Stimulated activated CD8-positive, alpha-beta memory T cell treated with anti-CD3 and anti-CD28 coated beads, Interleukin-4, amount 100 ng/mL, for 48 hours (primary cell): ENCODE measurements around the gene MESP1.

Experiments
- DNase-seq: peaks from one replicate; pipeline ENCODE4 v3.0.0-alpha.2; 2020

Gene MESP1

GRCh38 chr15:89780601-89781000 is 29.6 kb upstream of the MESP1 start:
- no peak for DNase-seq

DNA sequence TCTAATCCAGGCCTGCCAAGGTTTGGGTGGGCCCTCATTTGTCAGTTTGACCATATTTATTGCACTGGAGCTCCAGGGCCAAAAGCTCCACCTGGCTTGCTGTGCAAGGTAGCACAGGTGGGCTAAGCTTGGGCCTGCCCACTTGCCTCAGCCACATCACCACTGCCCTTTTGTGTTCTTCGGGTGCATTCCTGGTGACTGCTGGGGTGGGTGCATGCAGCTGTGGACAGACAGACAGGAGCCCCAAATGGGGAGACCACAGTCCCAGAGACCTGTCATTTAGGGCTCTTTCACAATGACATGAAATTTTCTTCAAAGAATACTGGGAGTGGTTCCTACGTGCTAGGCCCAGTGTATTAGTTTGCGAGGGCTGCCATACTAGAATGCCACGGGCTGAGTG is 27.8 kb upstream of the MESP1 start:
- DNase-seq: no peak

DNA sequence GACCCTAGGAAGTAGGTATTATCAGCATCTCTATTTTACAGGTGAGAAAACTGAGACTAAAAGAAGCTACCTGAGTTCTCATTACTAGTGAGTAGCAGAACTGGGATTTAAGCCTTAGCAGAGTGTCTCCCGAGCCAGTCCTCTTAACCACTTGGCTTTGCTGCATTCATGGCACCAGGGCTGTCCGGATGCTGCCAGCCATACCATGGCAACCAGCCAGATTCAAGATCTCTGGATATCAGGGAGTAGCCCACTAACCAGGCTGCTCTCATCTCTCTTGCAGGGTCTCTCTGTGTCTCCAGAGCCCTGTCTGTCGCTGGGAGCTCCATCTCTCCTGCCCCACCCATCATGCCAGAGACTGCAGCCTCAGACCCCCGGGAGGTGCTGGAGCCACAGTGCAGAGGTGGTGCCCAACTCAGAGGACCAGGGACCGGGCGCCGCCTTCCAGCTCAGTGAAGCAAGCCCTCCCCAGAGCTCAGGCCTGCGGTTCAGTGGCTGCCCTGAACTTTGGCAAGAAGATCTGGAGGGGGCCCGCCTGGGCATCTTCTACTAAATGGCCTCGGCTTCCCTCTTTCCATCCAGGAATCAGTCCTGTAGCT is 26.8 kb upstream of the MESP1 start:
- no peak for DNase-seq

DNA sequence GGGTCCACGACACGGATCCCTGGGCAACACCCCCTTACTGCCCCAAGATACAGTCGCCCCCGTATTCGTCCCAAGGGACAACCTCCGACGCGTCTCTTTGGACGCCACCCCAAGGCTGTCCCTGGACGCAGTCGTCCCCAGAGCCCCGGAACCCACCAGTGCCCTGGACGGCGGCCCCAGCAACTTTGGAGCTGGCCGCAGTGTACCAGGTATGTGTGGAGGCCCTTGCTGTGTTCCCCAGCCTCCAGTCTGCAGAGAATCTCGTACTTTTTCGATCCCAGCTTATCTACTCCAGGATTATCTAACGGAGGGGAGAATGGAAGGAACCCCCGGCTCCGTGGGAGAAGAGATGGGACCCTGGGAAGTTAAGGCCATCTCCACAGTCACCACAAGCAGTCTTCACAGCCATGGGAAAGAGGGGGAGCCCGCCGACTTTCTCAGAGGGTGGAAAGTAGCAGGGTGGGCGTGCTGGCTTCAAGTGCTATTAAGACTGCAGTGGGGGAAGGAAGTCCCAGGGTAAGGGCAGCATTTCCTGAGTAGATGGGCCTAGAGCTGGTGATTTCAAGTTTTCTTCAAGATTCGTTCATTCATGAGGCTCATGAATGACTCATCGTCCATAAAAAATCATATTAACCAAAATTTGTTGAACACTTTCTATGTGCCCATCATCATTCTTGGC is 26.2 kb upstream of the MESP1 start:
- no peak for DNase-seq

GRCh38 chr15:89776274-89777072 is 25.4 kb upstream of the MESP1 start, which contains the start of gene MESP2:
TSS of gene MESP2 (plus strand) at chr15:89776332. CDS start at chr15:89776358, 26 bp downstream.
- peak; percentile 68 for DNase-seq

DNA sequence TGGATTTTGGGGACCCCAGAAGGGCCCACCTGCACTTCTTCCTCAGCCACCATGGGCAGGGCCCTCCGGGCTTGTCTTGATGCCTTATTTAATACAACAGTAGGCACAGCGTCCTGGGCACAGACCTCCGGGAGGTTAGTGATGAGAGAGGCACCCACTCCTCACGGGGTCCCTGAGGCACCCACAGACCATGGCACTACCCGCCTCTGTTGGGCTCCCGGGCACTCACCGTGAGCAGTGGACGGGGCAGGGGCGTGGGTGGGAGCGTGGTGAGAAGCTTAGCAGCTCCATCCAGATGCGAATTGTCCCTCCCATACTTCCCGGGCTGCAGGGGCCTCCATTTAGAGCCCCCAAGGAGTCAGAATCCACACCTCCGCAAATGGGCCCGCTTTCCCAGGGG is 24.8 kb upstream of the MESP1 start:
- DNase-seq: no peak

DNA sequence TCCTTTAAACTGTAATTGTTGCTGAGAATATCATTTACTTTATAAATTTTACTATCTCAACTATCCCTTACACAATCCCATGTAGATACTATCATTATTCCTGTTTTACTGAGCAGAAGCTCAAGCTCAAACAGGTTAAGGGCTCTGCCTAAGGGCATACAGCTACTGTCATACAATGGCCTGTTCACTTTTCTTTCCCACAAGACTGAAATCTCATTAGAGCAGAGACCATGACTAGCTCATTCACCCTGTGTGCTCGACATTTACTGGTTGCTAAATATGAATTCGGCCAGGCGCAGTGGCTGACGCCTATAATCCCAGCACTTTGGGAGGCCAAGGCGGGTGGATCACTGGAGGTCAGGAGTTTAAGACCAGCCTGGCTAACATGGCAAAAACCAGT is 23.4 kb upstream of the MESP1 start:
- no peak for DNase-seq

DNA sequence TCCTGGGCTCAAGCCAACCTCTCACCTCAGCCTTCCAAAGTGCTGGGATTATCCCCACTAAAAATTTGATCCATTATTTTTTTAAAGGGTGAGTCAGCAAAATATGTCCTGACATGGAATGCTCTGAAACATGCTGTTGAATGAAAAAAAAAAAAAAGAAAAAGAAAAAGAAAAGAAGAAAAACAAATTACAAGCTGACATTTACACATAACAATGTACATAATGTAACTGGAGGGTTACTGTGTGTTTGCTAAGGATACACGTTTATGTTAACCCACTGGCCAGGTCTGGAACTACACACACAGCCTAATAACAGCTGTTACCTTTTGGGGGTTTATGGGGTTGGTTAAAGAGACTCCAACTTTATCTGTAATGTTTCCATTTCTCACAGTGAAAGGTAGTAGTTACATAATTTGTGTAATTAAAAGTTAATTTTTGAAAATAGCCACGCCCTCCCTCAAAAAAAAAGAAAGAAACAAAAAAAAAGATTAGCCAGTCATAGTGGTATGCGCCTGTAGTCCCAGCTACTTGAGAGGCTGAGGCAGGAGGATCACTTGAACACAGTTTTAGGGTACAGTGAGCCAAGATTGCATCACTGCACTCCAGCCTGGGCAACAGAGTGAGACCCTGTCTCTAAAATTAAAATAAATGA is 22.0 kb upstream of the MESP1 start:
- no peak for DNase-seq

DNA sequence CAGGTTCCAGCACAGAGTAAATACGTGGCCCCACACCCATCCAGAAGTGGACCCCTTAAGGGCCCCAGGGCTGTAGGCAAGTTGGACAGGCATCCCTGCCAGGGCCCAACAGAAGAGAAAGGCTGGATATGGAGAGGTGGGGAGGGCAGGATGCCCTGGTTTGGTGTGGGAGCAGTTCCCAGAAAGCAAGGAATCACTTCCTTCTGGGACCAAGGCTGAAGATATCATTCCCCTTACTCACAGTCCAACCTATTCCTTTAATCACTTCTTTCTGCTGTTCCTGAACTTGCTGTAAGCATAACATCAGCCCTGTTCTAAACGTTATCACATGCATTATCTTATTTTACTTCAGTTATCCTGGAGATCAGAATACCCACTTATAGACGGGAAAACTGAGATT is 19.0 kb upstream of the MESP1 start:
- no peak for DNase-seq

DNA sequence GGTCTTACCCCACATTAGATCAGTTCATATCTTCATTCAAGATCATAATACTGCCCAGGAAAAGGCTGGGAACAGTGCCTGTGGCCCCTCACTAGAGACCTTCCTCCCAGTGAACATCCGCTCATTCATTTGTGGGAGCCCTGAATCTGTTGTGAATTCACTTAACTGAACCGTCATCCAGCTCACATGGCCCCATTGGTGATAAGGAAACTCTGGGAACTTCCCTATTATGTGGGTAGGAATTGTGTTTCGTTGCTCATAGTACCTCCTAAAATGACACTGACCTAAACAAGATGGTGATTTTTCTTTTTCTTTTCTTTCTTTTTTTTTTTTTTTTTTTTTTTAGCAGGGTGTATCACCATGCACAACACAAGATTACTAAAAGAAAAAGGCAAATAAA is 18.3 kb upstream of the MESP1 start:
- DNase-seq: no peak

GRCh38 chr15:89768071-89768500 is 17.0 kb upstream of the MESP1 start:
- no peak for DNase-seq

DNA sequence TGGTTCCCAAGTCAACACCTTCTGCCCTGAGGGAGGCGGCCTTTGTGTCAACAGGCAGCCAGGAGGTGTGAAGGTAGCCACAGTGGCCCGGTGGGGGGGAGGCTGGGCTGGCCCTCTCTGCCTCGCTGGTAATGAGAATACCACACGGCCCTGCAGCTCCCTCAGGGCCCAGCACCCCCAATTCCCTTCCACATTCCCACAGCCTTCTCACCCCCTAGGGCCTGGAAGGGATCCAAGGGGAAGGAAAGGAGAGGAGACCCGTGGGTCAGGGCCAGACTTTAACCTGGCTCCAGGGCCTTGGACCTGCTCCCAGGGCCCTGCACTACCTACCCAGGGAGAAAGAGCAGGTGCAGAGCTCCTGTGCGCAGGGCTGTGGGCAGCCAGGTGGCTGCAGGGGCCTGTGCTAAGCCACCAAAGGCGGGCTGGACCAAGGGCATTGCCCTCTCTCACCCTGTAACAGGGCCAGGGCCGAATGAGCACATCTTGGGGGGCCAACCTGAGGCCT is 16.4 kb upstream of the MESP1 start:
- DNase-seq: no peak

- no peak for DNase-seq
Observed at GRCh38 chr15:89766357-89767311, 15.6 kb upstream of the MESP1 start.

DNA sequence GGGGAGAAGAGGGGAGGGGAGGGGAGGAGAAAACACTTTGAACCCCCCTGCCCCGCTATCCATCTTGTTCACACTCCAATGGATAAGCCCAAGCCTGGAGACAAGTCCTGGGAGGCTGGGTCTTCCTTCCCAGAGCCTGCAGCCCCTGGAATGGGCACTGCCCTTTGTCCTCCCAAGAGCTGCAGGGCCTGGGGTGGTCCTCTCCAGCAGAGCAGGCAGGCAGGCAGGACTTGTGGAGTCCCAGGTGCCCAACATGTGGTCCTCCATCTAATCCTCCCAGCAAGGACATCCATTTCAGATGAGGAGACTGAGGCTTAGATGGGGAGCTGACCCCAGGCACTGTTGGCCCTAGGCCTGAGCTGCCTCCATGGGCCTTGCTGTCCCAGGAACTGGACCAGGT is 14.6 kb upstream of the MESP1 start:
- DNase-seq: no peak

GRCh38 chr15:89761929-89762328 is 10.9 kb upstream of the MESP1 start:
- no peak for DNase-seq

DNA sequence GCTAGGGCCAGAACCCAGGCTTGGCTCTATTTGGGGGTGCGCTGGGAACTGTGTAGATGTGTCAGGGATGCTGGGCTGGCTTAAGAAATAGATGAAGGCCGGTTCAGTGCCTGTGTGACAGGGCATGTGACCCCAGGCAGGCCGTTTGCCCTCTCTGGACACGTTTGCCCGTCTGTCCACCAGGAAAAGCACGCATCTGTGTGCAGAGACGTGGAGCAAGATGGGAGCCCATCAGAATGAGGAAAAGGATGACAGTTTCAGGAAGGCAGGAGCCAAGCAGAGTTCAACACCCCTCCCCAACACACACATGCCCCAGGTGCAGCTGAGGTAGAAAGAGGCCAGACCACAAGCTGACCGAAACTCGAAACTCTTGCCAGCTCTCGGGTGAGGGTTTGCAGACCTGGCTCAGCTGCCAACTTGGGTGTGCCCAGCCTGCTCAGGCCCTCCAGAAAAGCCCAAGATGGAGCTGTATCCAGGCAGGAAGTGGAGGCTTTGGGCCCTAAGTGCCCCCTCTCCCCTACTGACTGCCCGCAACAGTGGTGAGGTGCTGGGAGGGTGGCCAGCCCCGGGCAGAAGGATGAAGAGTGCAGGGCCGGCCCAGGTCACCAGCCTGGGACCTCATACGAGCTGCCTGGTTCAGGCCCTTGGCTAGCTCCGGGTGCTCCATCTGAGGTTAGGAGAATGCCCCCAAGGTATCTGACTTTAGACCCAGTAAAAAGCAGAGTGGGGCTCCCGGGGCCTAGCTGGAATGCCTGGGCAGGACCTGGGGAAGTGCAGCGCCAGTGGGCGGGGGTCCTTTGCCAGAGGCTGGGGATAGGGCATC is 10.2 kb upstream of the MESP1 start:
- no peak for DNase-seq

GRCh38 chr15:89760303-89761008 is 9.4 kb upstream of the MESP1 start:
- peak; percentile 91 for DNase-seq

- no peak for DNase-seq
Observed at GRCh38 chr15:89759835-89760234, 8.8 kb upstream of the MESP1 start.

DNA sequence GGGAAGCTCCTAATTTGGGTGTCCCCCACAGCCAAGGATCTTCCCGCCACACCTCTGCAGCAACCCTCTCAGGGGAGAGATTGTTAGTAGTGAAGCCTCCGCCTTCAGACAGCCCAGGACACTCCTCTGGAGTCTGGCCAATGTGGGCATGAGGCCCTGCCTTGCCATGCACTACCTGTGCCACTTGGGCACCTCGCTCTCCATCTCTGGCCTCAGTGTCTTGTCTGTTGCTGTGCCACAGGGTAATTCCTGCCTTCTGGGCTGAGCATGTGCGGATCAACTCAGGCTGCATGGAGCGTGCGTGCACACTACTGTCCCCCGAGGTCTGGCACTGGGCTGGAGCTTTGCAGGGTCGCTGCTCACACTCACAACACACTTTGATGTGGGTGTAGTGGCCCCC is 7.9 kb upstream of the MESP1 start:
- no peak for DNase-seq

GRCh38 chr15:89758283-89758682 is 7.2 kb upstream of the MESP1 start:
- DNase-seq: no peak

- no peak for DNase-seq
Observed at GRCh38 chr15:89756897-89757296, 5.8 kb upstream of the MESP1 start.
